ENCODE measurements around the gene CXorf58.

DNA sequence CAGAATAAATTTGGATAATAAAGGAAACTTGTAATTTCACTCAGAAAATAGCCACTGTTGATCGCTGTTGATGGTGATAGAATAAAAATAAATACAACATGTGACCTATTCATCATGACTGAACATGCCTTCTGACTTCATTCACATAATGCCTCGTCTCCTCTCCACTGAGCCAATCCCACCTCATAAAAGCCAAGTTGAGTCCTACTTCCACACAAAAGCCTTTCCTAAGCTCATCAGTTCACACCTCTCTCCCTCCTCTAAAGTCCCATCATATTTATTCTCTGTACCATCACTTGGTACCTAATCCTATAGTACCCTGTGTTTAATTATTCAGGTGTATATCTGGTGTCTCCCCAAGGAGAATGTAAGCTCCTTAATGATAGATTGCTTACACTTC lies 37.8 kb upstream of the CXorf58 start:
- no peak for TF ChIP-seq ELF4 (IDR thresholded peaks at IDR 0.05)
- no peak for TF ChIP-seq SP1 (IDR thresholded peaks at IDR 0.05)
- no peak for TF ChIP-seq FOXK2 (IDR thresholded peaks at IDR 0.05)
- TF ChIP-seq ARNT (IDR thresholded peaks at IDR 0.05): no peak
- TF ChIP-seq SUZ12 (IDR thresholded peaks at IDR 0.05): no peak
- no peak for TF ChIP-seq BHLHE40 (IDR thresholded peaks at IDR 0.05; ENCODE audit: borderline replicate concordance)
- no peak for TF ChIP-seq CTBP1 (IDR thresholded peaks at IDR 0.05; ENCODE audit: borderline replicate concordance)
- no peak for TF ChIP-seq TARDBP (IDR thresholded peaks at IDR 0.05)
- TF ChIP-seq, protein P1, sequence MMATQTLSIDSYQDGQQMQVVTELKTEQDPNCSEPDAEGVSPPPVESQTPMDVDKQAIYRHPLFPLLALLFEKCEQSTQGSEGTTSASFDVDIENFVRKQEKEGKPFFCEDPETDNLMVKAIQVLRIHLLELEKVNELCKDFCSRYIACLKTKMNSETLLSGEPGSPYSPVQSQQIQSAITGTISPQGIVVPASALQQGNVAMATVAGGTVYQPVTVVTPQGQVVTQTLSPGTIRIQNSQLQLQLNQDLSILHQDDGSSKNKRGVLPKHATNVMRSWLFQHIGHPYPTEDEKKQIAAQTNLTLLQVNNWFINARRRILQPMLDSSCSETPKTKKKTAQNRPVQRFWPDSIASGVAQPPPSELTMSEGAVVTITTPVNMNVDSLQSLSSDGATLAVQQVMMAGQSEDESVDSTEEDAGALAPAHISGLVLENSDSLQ (IDR thresholded peaks at IDR 0.05): no peak
